IPS DF 6.9 (cell line): Measurements from ENCODE around the gene OSTC.

Experiments
- DNase-seq: peaks from one replicate; pipeline ENCODE4 v3.0.0-alpha.2; 2013; ENCODE audit warnings: low read depth, low spot score
- H3K27ac ChIP-seq: one replicate; pipeline ENCODE4 v1.5.1; 2013; ENCODE audit warnings: low read length, control low read depth
- H3K27me3 ChIP-seq: 2 replicates; pipeline ENCODE4 v1.6.1; 2013; ENCODE audit warnings: mild to moderate bottlenecking, low read length; ENCODE audit not compliant: control insufficient read depth, insufficient read depth
- H3K36me3 ChIP-seq: 2 replicates; pipeline ENCODE4 v1.6.1; 2013; ENCODE audit warnings: low read length; ENCODE audit not compliant: control insufficient read depth, insufficient read depth
- H3K4me1 ChIP-seq: 2 replicates; pipeline ENCODE4 v1.6.1; 2013; ENCODE audit warnings: low read length; ENCODE audit not compliant: control insufficient read depth, insufficient read depth
- H3K4me3 ChIP-seq: 2 replicates; pipeline ENCODE4 v1.5.1; 2013; ENCODE audit warnings: mild to moderate bottlenecking, low read length
- H3K9me3 ChIP-seq: 2 replicates; pipeline ENCODE4 v1.6.1; 2013; ENCODE audit warnings: low read length, inconsistent platforms; ENCODE audit not compliant: control insufficient read depth, insufficient read depth
- WGBS: extraction: QIAGEN DNeasy Blood & Tissue Kit; methylation state at CpG from one replicate; pipeline ENCODE4 v1.1.7; 2013; ENCODE audit warnings: mixed read lengths, missing lambda C conversion rate; ENCODE audit not compliant: insufficient read length, insufficient coverage; 5-methylcytosine and 5-hydroxymethylcytosine counted together

The OSTC gene

GRCh38 chr4:108693819-108694218 is 43.4 kb downstream of the OSTC start:
- Histone ChIP-seq H3K4me1 (no peaks in the 10 kb centered on the region), H3K4me3 (no peak overlapping the region), H3K27ac (no peak overlapping the region), H3K36me3 (no peaks in the 10 kb centered on the region), H3K9me3 (no peaks in the 10 kb centered on the region), H3K27me3 (peaks cover 1% of the 10 kb centered on the region; the same call in 1 of the 2 replicates)
- no CpG with 5 or more reads among the region's 3 CpGs for WGBS
- DNase-seq: no peak

- Histone ChIP-seq H3K36me3 (no peaks in the 10 kb centered on the region), H3K27me3 (peaks cover 1% of the 10 kb centered on the region; the same call in 1 of the 2 replicates), H3K4me3 (no peak overlapping the region), H3K4me1 (no peaks in the 10 kb centered on the region), H3K27ac (no peak overlapping the region), H3K9me3 (no peaks in the 10 kb centered on the region)
- no CpG with 5 or more reads among the region's 3 CpGs for WGBS
- DNase-seq: no peak
Observed at GRCh38 chr4:108694423-108694822, 44.0 kb downstream of the OSTC start.

GRCh38 chr4:108695062-108695461 is 44.7 kb downstream of the OSTC start:
- no CpG with 5 or more reads among the region's 1 CpG for WGBS
- no peaks in the 10 kb centered on the region for H3K9me3 ChIP-seq
- no peak for DNase-seq

GRCh38 chr4:108696160-108696559 is 45.8 kb downstream of the OSTC start:
- H3K9me3 ChIP-seq: no peaks in the 10 kb centered on the region
- no peak overlapping the region for H3K4me3 ChIP-seq
- H3K27ac ChIP-seq: no peak overlapping the region
- DNase-seq: no peak
- no peaks in the 10 kb centered on the region for H3K4me1 ChIP-seq
- 100% methylated on average over 1 of the region's 3 CpGs for WGBS
- peaks cover 1% of the 10 kb centered on the region; the same call in 1 of the 2 replicates for H3K27me3 ChIP-seq
- no peaks in the 10 kb centered on the region for H3K36me3 ChIP-seq

More at GRCh38 chr4:108695062-108695461, 44.7 kb downstream of the OSTC start:
- Histone ChIP-seq H3K36me3 (no peaks in the 10 kb centered on the region), H3K4me1 (no peaks in the 10 kb centered on the region), H3K27me3 (peaks cover 1% of the 10 kb centered on the region; the same call in 1 of the 2 replicates), H3K4me3 (no peak overlapping the region), H3K27ac (no peak overlapping the region)

GRCh38 chr4:108700081-108700757 is 49.8 kb downstream of the OSTC start:
- no peak for DNase-seq
- Histone ChIP-seq H3K27me3 (no peaks in the 10 kb centered on the region), H3K36me3 (no peaks in the 10 kb centered on the region), H3K4me1 (no peaks in the 10 kb centered on the region), H3K4me3 (no peak overlapping the region), H3K9me3 (no peaks in the 10 kb centered on the region), H3K27ac (no peak overlapping the region)
- WGBS: no CpG with 5 or more reads among the region's 1 CpG

DNA sequence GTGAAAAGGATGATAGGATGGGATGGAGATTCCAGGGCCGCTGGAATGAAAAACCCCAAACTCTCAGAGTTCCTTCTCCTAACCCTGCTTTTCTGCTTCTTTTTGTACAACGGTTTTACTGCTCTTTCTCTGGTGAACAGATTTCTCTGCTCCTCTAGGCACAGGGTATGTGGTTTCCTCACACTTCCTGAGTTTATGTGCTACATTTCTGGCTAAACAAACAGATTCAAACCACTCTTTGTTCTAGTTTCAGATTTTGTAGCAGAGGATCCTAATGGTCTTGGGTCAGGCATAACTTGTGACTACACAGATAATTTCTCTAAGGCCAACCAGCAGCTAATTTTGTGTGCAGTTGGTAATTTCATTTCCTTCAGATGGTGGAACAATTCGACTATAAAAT is 52.6 kb downstream of the OSTC start:
- H3K27me3 ChIP-seq: no peaks in the 10 kb centered on the region
- H3K27ac ChIP-seq: no peak overlapping the region
- no CpG with 5 or more reads among the region's 3 CpGs for WGBS
- H3K9me3 ChIP-seq: no peaks in the 10 kb centered on the region
- no peak for DNase-seq
- no peak overlapping the region for H3K4me3 ChIP-seq
- H3K36me3 ChIP-seq: no peaks in the 10 kb centered on the region
- H3K4me1 ChIP-seq: no peaks in the 10 kb centered on the region

- no peak overlapping the region for H3K4me3 ChIP-seq
- H3K36me3 ChIP-seq: no peaks in the 10 kb centered on the region
- H3K4me1 ChIP-seq: no peaks in the 10 kb centered on the region
- no peak for DNase-seq
- no peaks in the 10 kb centered on the region for H3K27me3 ChIP-seq
- H3K27ac ChIP-seq: no peak overlapping the region
- H3K9me3 ChIP-seq: no peaks in the 10 kb centered on the region
Observed at GRCh38 chr4:108703370-108703769, 53.0 kb downstream of the OSTC start.

DNA sequence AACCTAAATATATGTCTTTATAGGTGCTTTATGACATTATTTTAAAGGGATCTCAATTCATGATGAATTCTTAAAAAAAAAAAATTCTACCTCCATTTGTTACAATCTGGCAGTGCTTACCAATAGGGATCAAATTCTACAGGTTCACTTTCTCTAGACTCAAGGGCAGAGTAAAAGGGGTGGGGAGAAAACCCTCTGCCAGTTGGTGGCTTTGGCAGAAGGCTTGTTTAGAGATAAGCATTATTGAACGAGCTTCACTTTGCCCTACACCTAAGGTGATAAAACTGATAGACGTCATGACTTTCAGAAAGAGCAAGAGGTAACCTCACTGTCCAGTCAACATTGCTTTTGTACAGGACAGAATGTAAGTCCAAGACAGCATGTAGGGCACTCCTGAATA is 53.6 kb downstream of the OSTC start:
- no peak overlapping the region for H3K27ac ChIP-seq
- H3K36me3 ChIP-seq: no peaks in the 10 kb centered on the region
- no peak for DNase-seq
- H3K4me3 ChIP-seq: no peak overlapping the region
- H3K9me3 ChIP-seq: no peaks in the 10 kb centered on the region
- H3K27me3 ChIP-seq: no peaks in the 10 kb centered on the region
- no peaks in the 10 kb centered on the region for H3K4me1 ChIP-seq
- WGBS: no CpG with 5 or more reads among the region's 2 CpGs

DNA sequence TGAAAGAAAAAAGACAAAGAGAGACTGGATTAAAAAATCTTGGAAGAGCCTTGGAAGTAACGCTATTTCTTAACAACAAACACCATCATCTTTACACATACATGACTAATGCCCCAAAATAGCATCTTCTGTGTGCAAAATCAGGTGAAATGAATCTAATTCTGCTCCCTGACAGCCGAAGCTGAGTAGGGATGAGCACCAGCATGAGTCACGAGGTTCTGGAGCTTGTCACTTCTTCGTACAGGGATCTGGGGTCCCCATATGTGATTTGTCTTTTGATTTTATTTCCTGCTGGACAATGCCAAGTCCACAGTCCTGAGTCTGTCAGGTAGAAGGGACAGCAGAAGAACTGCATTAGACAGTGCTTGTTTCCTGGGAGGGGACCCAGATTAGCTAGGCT is 55.9 kb downstream of the OSTC start:
- H3K4me3 ChIP-seq: no peak overlapping the region
- no peaks in the 10 kb centered on the region for H3K27me3 ChIP-seq
- H3K27ac ChIP-seq: no peak overlapping the region
- H3K36me3 ChIP-seq: no peaks in the 10 kb centered on the region
- WGBS: no CpG with 5 or more reads among the region's 4 CpGs
- H3K9me3 ChIP-seq: no peaks in the 10 kb centered on the region
- no peak for DNase-seq
- H3K4me1 ChIP-seq: no peaks in the 10 kb centered on the region

DNA sequence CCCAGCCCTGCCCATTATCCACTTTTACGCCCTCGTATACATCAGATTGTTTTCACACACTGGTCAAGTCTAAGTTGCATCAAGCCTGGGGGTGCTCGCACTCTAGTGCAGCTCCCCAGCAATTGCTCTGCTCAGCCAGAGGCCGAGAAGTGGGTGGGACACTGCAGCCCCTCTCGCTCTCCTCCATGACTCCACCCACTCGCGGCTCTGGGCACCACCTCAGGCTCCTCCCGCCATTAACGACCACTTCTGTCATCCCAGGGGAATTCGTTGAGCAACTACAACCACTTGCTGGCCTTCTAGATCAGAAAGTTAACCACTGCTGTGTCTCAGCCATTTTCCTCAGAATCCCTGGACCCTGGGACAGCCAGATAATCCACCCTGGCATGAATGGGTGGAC is 58.8 kb downstream of the OSTC start:
- no peaks in the 10 kb centered on the region for H3K27me3 ChIP-seq
- DNase-seq: no peak
- no peaks in the 10 kb centered on the region for H3K36me3 ChIP-seq
- no peak overlapping the region for H3K27ac ChIP-seq
- no CpG with 5 or more reads among the region's 10 CpGs for WGBS
- H3K4me1 ChIP-seq: no peaks in the 10 kb centered on the region
- no peaks in the 10 kb centered on the region for H3K9me3 ChIP-seq
- H3K4me3 ChIP-seq: no peak overlapping the region

DNA sequence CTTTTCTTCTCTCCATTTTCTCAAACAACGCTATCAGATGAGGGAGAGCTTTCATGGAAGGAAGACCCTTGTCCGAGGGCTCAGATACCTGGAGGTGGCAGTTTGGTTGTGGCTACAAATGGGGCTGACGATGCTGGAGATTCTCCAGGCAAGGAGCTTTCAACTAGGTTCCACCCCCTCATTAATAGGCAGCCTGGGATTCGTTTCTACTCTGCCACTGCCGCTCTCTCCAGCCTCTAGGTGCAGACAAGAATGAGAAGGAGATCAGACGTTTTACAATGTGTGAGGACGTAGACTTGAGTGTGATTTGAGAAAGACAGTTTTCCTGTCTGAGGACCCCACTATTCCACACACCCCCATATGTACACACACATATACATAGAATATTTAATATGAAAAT is 59.3 kb downstream of the OSTC start:
- no peak for DNase-seq
- Histone ChIP-seq H3K36me3 (no peaks in the 10 kb centered on the region), H3K4me3 (no peak overlapping the region), H3K27me3 (no peaks in the 10 kb centered on the region), H3K27ac (no peak overlapping the region), H3K9me3 (no peaks in the 10 kb centered on the region), H3K4me1 (no peaks in the 10 kb centered on the region)
- 100% methylated on average over 1 of the region's 7 CpGs for WGBS
